DOHH2 (cell line): Measurements from ENCODE around the gene PRR23A.

Source experiments
- CTCF ChIP-seq: fragments of 200-600 bp; sonication (generic); IDR thresholded peaks from one replicate; pipeline ENCODE4 v1.5.1; 2014; ENCODE audit warnings: antibody characterized with exemption, mild to moderate bottlenecking, low read depth, low read length; ENCODE audit not compliant: poor library complexity, severe bottlenecking
- EZH2phosphoT487 ChIP-seq: fragments of 200-600 bp; sonication (generic); IDR thresholded peaks from 2 replicates; pipeline ENCODE4 v1.6.1; 2017; ENCODE audit warnings: borderline replicate concordance, mild to moderate bottlenecking, antibody characterized with exemption, low read length, moderate library complexity, mixed read lengths

DNA sequence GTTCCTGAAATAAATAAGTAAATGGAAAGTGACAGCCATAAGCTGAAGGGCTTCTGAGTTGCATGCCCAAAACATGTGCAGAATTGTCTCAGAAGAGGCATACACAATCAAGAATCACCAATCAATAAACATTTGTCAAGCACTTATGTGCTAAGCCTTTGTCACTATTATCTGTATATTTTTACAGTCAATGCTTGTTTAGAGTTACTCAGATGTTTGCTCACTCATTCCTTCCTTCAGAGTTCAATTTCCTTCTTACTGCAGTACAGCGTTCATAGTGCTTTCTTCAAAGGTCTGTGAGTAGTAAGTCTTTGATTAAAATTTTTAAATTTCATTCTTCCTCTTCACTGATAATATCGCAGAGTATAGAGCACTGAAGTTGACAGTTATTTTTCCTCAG, 41.8 kb downstream of the PRR23A start:
- TF ChIP-seq EZH2phosphoT487 (no peak), CTCF (no peak)
